ENCODE results near the gene EPHB3.
"Not testable (repeated sequence)": the region's sequence is repeated elsewhere in the genome, so short reads cannot be mapped to it uniquely, and the experiment has no call there.

The EPHB3 gene

DNA sequence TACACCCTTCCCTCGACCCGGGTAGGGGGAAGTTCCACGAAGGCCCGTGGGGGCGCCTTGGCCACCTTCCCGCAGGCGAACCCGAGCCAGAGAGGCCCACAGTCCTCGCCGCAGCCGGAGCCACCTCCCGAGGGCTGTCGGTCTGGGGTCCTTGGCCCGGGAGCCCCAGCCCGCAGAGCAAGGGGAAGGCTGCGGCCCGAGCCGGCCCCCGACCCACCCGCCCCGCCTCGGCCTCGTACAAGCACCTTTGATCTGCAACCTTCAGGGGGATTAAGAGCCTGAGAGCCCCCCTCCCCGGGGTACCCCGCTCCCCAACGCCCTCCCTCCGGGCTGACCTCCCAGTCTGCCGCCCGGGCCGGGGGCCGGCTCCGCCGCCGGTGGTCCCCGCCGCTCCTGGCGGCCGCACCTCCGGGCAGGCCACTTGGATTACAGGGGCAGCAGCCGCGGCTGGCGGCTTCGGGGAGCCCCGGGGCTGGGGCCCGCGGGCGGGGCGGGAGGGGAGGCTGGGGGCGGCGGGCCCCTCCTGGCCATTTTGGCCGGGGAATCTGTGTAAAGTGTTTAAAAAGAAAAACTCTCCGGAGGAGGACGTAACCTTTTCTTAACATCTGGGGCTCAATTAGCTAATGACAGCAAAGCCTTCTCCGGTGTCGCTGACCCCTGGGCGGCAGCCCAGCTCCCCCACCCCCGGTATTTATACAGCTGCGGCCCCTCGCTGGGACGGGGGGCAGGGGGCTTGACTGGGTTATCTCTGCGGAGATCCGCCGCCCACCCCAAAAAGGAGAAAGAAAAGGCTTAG is 40.2 kb downstream of the EPHB3 start:
- no peak for DNase-seq

DNA sequence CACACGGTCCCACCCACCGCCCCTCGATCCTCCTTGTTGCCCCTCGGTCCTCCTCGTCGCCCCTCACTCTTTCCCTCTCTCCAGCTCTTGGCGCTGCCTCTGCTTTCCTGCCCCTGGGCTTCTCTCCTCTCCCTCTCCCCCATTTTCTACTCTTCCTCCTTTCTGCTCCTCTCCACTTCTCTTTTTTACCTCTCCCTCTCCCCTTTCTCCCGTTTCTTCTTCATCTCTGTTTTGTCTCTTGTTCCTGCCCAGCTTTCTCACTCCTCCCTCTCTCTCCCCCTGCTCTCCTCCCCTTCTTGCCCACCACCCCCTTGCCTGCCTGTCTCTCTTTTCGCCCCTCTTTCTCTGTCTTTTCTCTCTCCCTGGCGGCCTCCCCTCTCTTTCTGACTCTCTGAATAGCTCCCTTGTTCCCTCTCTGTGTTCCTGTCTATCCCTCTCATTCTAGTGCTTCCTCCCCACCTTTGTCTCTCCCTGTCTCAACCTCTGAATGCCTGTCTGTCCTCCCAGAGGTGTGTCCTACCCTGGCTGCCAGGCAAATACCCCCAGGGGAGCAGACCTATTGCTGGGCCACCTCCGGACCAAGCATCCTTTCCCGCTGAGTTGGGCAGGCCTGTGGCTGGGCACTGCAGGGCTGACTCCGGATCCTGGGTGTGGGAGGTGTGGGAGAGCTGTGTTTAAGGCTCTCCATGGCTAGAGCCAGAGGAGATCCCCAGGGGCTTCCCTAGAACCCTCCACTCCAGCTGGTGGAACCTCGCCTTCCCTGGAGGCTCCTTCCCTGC is 41.0 kb downstream of the EPHB3 start:
- DNase-seq: no peak

DNA sequence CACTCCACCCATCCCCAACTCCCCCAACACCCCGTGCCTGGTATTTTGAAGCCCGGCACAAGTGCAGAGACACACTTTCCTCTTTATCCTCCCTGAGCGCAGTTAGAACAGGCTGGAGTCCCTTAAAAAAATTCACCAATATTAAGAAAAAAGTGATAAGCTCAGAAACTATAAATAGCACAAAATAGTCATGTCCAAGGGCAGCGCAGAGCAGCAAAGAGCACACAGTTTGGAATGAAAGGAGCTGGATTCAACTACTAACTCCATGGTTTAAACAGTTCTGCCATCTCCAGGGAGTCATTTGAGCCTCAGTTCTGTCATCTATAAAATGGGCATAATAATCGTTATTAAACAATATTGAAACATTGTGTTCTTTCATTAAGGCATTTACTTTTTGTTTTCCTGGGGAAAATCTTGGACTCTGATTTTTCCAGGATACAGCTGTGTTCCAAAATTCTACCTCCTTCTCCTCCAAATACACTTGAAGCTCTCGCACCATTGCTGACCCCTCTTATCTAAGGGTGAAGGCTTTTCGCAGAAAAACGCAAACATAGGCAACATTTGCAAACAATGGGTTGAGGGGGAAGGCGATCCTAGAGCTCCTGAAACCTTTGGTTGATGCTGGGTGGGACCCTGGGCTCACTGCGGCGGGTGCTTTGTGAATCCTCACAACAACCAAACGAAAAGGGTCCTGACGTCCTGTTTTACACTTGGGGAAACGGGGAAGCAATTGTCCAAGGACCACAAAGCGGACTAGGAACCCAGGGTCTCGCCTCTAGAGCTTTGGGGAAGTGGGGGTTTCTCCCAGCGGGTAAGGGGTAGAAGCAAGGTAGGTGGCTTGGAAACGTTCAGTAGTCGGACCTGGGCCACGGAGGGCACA is 41.8 kb downstream of the EPHB3 start:
- DNase-seq: no peak

DNA sequence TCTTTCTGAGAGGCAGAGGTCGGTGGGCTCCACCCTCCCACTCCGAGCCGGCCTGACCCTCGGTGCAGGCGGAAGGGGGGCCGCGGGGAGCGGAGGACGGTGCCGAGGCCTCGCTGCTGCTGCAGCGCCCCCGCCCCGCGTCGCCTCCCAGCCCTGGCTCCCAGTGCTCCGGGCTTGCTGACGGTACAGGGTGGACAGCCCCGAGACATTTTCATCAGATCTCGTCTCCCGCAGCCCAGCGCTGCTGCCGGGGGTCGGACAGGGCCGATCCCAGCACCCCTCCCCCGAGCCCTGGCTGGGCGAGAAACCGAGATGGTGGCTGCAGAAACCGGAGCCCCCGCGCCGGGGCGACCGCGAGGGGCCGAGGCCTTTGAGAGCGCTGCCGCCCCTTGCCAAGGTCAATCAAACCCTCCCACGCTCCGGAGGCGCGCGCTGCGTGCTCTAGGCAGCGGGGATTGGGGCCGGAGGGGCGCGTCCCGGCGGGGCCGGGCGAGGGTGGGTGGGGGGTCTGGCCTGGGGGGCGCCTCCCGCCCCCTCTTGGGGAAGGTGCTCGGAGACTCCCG is 42.5 kb downstream of the EPHB3 start:
- no peak for DNase-seq

GRCh38 chr3:184604615-184605290 is 43.2 kb downstream of the EPHB3 start:
- DNase-seq: no peak

GRCh38 chr3:184608209-184608608 is 46.6 kb downstream of the EPHB3 start:
- no peak for DNase-seq

DNA sequence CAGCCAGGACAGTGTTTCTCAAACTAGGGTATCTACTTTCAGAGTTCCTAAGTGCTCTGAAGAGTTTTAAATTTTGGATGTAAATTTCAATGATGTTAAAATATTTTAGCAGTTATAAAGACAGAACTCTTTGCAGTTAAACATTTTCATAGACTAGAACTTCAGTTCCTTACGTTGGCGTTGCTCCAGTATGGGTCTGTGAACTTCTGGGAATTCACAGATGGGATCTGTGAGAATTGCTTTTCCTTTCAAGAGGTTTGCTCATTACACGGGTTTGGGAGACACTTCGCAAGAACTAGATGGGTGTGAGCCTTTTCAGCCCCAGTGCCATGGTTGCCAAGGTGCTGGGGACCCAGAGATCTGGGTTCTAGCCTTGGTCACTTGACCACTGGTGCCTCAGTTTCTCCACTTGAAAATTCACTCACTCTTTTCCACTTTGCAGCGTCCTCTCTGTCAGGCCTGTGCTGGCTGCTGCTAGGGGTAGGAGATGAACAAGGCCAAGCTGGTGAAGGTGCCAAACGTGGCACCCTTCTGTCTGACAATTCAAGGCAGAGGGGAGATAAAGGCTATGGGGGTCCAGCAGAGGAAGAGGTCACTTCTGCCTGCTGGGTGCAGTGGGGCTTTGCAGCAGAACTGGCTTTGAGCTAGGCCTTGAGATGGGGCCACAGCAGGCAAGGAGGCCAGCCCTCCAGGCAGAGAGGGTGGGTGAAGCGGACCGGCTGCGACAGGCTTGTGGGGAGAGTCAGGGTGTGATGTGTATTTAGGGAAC is 48.1 kb downstream of the EPHB3 start:
- DNase-seq: no peak

- no peak for DNase-seq
Measured at GRCh38 chr3:184610245-184610871, 48.8 kb downstream of the EPHB3 start.

GRCh38 chr3:184611607-184612281 is 50.2 kb downstream of the EPHB3 start:
- DNase-seq: no peak

GRCh38 chr3:184615396-184615795 is 53.8 kb downstream of the EPHB3 start:
- DNase-seq: no peak

GRCh38 chr3:184616436-184616835 is 54.9 kb downstream of the EPHB3 start:
- no peak for DNase-seq

GRCh38 chr3:184617306-184617705 is 55.7 kb downstream of the EPHB3 start:
- not testable (repeated sequence) for DNase-seq

GRCh38 chr3:184618811-184619210 is 57.2 kb downstream of the EPHB3 start:
- DNase-seq: no peak

- no peak for DNase-seq
Measured at GRCh38 chr3:184619369-184619768, 57.8 kb downstream of the EPHB3 start.

GRCh38 chr3:184619787-184620430 is 58.3 kb downstream of the EPHB3 start:
- DNase-seq: no peak

DNA sequence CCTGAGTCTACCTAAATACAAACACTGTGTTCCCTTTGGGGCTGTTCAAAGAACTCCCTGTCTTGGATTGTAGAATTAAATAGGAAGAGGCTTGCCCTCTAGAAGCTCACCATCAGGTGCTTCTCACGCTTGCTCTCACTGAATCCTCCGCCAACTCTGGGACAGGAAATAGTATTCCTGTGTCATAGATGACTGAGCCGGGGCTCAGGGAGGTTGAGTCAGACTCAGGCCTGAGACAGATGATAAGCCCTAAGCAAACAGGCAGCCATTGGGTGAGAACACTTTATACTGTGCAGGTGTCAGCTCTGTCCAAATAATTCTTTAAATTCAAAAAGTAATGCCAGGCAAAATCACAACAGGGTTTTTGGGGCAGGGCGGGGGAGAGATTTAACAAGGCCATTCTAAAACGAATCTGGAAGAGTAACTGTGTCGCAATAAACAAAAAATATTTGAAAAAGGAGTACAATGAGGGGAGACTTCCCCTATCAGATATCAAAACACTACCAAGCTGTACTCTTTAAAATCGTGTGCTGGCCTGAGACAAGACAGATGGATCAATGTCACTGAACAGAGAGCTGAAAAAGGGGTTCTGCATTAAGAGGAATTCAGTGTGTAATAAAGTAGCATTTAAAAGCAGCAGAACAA is 59.0 kb downstream of the EPHB3 start:
- DNase-seq: no peak

DNA sequence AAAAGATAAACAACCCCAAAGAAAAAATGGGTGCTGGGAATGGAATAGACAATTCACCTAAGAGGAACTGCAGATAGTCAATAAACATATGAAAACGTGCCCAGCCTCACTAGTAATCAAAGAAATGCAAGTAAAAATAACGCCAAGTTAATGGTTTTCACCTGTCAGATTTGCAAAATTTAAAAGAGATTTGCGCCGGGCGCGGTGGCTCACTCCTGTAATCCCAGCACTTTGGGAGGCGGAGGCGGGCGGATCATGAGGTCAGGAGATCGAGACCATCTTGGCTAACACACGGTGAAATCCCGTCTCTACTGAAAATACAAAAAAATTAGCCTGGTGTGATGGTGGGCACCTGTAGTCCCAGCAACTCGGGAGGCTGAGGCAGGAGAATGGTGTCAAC is 60.6 kb downstream of the EPHB3 start:
- DNase-seq: not testable (repeated sequence)

DNA sequence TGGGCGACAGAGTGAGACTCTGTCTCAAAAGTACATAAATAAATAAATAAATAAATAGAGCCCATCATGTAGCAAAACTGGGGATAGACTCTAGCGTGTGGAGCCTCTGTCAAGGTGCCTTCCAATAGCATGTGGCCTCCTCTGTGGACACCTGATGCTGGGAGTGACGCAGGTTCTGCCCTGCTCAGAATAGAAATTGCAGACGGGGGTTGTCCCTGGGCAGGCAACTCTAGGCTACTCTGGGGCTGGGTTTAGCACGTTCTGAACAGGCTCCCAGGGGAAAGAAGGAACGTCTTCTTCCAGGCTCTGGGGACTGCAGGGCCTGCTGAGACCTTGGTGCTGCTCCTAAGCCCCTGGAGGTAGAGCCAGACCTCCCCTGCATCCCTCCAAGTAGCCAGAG is 65.3 kb downstream of the EPHB3 start:
- DNase-seq: no peak

- no peak for DNase-seq
Measured at GRCh38 chr3:184629555-184630160, 68.1 kb downstream of the EPHB3 start.
